Bone marrow (tissue), 2 donors: ENCODE data around the gene TMEM258.

ENCODE experiments used
- DNase-seq, 2 donors: peaks; one replicate each; lab custom pipeline; 2025; lab: John Stamatoyannopoulos, UW

The TMEM258 gene

DNA sequence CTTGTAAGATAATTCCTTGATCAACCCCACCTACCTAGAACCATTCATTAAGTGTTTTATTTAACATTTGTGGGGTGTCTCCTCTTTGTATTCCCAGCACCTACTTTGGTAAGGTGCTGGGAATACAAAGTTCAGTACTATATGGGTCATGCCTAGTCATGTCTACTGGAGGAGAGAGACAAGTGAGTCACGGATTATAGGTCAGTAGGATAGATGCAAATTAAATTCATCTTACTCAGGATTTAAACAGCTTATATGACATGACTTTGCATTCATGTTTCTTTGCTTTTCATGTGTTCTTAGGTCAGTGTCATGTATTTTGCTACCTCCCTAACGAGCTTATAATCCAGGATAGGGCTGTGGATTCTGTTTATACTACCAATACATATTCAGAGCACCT lies 27.8 kb upstream of the TMEM258 start:
- DNase-seq: no peak

GRCh38 chr11:61817471-61818202 lies 25.2 kb upstream of the TMEM258 start:
- DNase-seq: no peak

- DNase-seq: peak; percentile 73 to 90
These were observed 24.5 kb upstream of the TMEM258 start, which contains the start of gene FADS1 for GRCh38 chr11:61816736-61817455. FADS1 (minus strand) TSS chr11:61817003; CDS start chr11:61816929, 74 bp downstream.

DNA sequence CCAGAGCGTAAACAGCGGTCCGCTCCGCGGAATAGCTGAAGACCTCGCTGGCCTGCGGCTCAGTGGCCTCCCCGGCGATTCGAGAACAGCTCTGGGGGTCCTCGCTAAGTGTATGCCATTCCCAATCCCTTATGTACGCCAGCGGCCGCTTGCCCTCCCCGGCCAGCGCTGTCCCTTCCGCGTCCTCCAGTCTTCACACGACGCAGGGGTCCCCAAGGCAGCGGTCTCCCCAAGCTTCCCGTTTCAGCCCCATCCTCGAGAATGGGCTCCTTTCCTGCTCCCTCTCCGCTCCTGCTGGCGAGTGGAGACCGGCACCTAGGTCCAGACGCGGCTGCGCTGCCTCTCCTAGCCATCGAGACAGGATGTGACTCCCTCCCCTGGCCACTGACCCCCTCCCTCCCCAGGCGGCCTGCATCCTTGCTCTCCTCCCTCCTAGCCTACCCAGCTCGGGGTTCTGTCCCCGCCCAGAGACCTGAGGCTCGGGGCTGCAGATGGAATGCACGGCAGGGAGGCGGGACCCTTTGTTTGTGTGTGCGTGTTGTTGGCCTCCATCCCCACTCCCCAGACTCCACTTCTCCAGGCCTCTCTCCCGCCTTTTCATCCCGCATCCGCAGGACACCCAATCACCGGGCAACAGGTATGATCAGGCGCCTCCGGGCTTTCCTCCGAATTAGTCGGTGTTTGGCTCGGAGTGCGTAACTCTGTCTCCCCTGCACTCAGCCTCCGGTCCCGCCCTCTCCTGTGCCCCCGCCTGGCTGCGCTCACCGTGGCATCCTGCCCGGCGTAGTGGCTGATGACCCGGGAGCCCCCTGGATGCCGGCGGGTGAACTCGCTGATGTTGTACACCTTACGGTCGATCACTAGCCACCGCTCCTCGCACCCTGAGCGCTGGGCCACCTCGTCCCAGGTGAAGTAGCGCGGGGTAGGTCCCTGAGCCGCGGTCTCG lies 23.7 kb upstream of the TMEM258 start:
- DNase-seq: peak; percentile 46 to 56

- DNase-seq: peak; percentile 53 to 70
These were observed 22.8 kb upstream of the TMEM258 start for GRCh38 chr11:61814958-61815789.

GRCh38 chr11:61814247-61814957 lies 22.0 kb upstream of the TMEM258 start:
- peak in 1 of 2 donors; percentile 32 for DNase-seq

GRCh38 chr11:61812736-61813411 lies 20.5 kb upstream of the TMEM258 start:
- no peak for DNase-seq

GRCh38 chr11:61811831-61812230 lies 19.4 kb upstream of the TMEM258 start:
- no peak for DNase-seq

DNA sequence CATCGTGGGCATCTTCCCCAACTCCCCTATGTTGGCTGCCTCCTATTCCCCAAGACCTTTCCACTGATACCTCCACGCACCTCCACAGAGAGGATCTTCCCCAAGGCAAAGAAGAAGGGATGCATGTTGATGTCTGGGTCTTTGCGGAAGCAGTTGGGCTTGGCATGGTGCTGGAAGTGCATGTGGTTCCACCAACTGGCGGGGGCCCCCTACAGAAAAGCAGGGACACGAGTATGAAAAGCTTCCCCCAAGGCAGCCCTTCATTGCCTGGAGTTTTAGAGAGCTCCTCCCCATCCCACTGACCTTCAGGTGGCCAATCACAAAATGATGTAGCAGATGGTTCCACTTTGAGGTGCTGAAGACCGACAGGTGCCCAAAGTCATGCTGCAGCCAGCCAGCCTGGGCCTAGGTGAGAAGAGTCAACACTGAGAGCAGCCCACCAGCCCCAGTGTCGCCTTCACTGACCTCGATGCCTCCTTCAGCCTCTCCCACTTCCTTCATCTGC lies 18.3 kb upstream of the TMEM258 start:
- no peak for DNase-seq

- DNase-seq: no peak
These were observed 14.4 kb upstream of the TMEM258 start for GRCh38 chr11:61806785-61807184.

DNA sequence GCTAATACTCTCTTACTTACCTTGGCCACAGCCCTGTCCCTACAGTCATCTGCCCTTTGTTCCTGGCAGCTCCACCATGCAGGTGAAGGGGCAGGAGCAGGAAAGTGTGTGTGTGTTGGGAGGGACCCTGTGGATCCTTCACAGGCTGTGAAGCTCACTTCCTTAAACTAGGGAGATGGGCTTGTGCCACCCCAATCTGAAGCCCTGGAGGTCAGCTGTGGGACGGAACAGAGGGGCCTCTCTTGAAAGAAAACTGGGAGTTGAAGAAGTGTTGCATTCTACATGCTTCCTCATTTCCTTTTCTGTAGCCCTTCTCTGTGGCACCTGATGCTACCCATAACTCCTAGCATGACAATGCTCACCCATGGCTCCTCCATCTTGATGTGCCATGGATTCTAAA lies 12.7 kb upstream of the TMEM258 start:
- DNase-seq: no peak

DNA sequence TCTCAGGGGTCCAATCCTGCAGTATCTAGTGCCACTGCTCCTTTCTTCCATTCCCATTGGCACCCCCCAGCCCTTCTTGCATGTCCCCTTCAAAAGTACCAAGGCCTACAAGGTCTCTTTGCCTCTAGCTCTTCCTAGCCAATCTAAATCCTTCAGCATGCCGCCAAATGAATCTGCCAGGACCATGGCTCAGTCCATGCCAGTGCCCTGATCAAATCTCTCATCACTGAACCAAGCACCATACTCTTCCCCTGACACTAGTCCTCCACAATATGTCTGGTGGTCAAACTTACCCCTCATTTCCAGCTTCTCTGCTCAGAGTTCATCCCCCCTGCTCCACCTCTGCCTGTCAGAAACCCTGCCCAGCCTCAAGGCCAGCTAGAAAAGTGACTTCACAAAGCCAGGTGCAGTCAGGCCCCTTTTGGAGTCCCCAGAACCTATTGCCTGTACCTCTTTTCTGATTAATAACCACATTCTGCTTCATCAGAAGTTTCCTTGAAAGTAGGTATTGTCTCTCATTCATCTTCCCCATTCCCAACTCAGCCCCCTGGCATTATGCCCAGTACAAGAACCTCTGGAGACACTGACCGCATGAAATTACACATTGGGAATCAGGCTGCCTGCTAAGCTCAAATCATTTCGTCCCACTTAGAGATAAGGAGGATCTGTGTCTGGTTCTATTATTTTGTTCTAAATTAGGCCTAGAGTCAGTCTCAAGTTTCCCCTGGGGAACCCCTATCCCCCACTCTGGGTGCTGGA lies 11.7 kb upstream of the TMEM258 start:
- no peak for DNase-seq

DNA sequence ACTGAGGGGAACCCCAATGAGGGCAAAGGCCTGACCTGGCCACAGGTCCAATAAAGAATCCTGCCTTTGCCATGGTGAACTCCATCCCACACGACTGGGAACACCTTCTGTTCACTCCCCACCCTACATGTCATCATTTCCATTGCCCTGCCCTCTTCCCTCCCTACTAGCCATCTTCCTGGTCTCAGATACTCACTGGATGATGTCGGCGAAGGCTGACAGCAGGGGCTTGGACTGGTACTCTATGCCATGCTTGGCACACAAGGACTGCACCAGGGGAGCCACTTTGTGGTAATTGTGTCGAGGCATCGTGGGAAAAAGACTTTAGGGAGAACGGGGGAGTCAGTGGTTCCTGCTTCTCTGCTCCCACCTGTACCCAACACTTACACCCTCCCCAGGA lies 10.2 kb upstream of the TMEM258 start:
- DNase-seq: no peak

GRCh38 chr11:61800331-61801281 lies 8.2 kb upstream of the TMEM258 start:
- DNase-seq: no peak

DNA sequence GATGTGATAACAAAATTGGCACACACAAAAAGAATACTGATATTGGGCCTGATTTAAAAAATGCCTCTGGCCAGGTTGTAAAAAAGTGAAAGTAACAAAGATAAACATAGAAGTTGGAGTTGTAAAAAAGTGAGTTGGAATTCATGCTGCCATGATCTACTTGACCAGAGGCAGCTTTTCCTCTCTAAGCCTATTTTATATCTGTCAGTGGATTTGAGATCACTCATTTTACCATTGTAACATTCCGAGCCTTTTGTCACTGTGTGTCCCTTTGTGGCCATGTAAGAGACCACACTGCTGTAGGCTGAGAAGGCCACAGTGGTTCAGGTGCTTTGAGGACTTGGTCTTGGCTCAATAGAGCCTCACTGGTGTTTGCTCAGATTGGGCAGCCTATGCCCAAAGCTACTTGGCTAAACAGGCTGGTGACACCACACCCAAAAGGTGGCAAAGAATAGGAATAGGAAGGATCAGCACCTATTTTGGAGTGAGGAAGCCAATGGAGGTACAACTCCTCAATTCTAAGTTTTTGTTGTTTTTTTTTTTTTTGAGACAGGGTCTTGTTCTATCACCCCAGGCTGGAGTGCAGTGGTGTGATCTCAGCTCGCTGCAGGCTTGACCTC lies 7.4 kb upstream of the TMEM258 start:
- no peak for DNase-seq

DNA sequence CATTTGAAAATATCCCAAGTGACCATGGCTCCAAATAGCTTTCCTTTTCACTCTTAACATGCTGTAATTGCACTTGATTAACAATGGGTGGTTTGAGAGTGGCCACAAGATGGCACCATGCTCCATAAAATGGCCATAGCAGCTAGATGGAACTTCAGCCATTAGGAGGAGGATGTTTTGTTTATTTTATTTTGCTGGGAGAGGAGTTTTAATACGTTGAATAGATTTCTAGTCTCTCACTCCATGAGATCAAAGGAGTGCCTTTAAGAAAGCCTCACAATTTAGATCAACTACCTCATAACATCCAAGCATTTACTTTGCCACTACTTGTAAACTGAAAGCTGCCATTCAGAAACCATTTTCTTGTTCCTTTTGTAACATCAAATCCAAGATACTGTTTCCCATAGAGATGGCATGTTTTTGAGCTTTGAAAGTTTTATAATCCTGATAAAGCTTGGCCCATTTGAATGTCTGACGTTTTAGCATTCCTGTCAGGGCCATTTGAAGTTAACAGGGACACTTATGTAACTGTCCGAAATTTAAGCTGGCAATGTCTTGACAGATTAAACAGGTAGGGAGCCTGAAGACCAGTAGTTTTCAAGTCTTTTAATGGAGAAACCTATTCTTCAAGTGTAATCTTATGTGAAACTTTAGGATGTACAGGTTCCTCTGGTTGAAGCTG lies 5.0 kb upstream of the TMEM258 start:
- DNase-seq: peak; percentile 16 to 76
